GM13976 (cell line): ENCODE measurements around the gene GMNN.
"Not testable (repeated sequence)": the region's sequence is repeated elsewhere in the genome, so short reads cannot be mapped to it uniquely, and the experiment has no call there.

ENCODE experiments used
- DNase-seq: peaks from one replicate; pipeline ENCODE4 v3.0.0; 2012; ENCODE audit warnings: low spot score
- in situ Hi-C: fragments of 300-500 bp; cut with MboI; formaldehyde crosslinking; loops from one replicate; pipeline ENCODE4 v1.12.0; 2022; ENCODE audit warnings: low sequenced_read_pairs, mixed read lengths, inconsistent platforms; ENCODE audit not compliant: unreplicated experiment
- TF ChIP-seq, protein P1 (sequence below): IDR thresholded peaks from 2 replicates; pipeline ENCODE4 v1.5.1; 2012; ENCODE audit warnings: borderline replicate concordance, mild to moderate bottlenecking; ENCODE audit not compliant: insufficient read depth; ENCODE audit errors: extremely low read depth, missing control alignments, control extremely low read depth

GMNN gene

GRCh38 chr6:24743265-24743943 is 31.3 kb upstream of the GMNN start:
- TF ChIP-seq, protein P1, sequence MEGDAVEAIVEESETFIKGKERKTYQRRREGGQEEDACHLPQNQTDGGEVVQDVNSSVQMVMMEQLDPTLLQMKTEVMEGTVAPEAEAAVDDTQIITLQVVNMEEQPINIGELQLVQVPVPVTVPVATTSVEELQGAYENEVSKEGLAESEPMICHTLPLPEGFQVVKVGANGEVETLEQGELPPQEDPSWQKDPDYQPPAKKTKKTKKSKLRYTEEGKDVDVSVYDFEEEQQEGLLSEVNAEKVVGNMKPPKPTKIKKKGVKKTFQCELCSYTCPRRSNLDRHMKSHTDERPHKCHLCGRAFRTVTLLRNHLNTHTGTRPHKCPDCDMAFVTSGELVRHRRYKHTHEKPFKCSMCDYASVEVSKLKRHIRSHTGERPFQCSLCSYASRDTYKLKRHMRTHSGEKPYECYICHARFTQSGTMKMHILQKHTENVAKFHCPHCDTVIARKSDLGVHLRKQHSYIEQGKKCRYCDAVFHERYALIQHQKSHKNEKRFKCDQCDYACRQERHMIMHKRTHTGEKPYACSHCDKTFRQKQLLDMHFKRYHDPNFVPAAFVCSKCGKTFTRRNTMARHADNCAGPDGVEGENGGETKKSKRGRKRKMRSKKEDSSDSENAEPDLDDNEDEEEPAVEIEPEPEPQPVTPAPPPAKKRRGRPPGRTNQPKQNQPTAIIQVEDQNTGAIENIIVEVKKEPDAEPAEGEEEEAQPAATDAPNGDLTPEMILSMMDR: no peak
- DNase-seq: peak; percentile 41
- in situ Hi-C loops: no loop called here

DNA sequence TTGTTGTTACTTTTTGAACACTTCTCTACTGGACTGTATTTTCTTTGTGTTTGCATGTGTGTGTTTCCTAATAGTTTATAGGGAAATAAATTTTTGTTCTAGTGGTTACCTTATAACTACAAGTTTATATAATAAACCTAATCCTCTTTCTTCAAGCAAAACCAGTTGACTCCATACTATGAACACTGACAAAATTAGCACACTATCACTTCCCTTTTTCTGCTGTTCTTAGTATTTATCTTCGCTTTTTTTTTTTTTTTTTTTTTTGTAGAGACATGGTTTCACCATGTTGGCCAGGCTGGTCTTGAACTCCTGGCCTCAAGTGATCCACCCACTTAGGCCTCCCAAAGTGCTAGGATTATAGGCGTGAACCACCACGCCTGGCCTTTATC is 30.8 kb upstream of the GMNN start:
- DNase-seq: no peak
- in situ Hi-C loops: no loop called here
- TF ChIP-seq, protein P1: no peak

DNA sequence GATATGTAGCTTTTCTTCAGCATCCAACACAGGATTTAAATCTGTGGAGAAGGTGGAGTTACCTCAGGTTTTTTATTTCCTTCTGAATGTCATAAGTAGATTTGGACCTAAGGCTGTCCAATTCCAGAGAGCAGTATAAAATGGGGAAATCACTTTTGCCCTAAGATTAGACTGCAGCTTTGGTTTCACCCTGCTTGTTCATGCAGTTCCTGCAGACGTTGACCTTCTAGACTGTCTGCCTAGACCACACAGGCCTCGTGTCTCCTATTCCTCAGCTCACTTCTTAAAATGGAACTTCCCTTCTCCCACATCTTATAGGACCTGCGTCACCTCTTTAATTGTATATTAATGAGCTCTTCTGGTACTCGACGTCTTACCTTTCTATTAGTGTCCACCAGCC is 29.8 kb upstream of the GMNN start:
- TF ChIP-seq, protein P1: no peak
- DNase-seq: no peak
- in situ Hi-C loops: no loop called here

- TF ChIP-seq, protein P1: no peak
- in situ Hi-C loops: no loop called here
- no peak for DNase-seq
These were observed 25.4 kb upstream of the GMNN start for GRCh38 chr6:24749297-24749696.

GRCh38 chr6:24750878-24751277 is 23.9 kb upstream of the GMNN start:
- DNase-seq, in situ Hi-C loops: not testable (repeated sequence)

DNA sequence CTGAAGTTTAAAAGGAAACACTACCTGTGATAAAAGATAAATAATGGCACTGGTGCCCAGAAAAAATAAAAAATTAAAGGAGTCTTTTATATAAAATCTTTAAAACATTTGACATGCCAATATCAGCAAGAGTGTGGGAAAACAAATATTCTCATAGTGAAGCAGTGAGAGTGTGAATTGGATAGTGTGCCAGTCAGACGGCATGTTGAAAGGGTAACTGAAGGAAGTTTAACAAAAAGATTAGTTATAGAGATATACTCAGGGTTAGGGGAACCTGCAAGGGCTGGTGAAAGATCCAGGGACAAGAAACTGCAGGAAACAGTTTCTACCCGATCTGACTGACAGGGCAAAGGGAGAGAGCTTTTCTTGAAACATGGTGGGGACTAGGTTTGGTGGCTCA is 22.2 kb upstream of the GMNN start:
- in situ Hi-C loops: no loop called here
- no peak for DNase-seq
- TF ChIP-seq, protein P1: no peak

DNA sequence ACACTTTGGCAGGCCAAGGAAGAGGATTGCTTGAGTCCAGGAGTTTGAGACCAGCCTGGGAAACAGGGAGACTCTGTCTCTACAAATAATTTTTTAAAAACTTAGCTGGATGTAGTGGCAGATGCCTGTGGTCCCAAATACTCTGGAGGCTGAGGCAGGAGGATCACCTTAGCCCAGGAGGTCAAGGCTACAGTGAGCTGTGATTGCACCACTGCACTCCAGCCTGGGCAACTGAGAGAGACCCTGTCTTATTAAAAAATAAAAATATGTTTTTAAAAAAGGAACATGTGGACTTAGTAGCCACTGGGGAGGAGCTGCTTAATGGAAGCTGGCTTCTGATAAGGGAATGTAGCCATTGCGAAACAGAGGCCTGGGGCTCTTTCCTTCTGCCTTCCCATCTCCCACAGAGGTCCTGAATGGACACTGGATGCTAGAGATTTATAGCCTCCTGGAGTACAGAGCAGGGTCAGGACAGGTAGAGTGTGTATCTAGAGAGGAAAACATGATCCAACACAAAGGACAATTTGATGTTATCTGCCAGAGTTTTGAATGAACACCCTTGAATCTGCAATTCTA is 21.7 kb upstream of the GMNN start:
- in situ Hi-C loops: no loop called here
- TF ChIP-seq, protein P1: no peak
- no peak for DNase-seq
